ENCODE results near the gene PIM2.
"Not testable (repeated sequence)": the region's sequence is repeated elsewhere in the genome, so short reads cannot be mapped to it uniquely, and the experiment has no call there.

Gene PIM2

DNA sequence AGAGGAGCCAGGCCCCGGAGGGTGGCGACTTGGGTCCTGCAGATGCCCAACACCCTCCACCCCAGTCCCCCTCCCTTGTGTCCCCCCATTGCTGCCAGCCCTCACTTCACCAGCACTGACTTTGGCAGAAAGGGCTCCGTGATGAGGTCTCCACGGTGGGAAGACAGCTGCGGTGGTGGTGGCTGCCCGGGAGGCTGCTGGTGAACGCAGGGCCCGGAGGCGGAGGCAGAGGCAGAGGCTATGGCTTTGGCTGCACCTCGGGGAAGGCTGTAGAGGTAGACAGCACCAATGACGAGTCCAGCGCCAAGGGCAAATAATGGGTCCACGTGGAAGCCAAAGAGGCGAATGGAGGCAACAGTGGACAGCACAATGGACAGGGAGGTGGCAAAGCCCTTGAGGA, 14.2 kb downstream of the PIM2 start:
- no peak for DNase-seq

- DNase-seq: no peak
Observed at GRCh38 chrX:48904180-48904579, 14.6 kb downstream of the PIM2 start.

GRCh38 chrX:48903290-48903689, 15.5 kb downstream of the PIM2 start:
- no peak for DNase-seq

DNA sequence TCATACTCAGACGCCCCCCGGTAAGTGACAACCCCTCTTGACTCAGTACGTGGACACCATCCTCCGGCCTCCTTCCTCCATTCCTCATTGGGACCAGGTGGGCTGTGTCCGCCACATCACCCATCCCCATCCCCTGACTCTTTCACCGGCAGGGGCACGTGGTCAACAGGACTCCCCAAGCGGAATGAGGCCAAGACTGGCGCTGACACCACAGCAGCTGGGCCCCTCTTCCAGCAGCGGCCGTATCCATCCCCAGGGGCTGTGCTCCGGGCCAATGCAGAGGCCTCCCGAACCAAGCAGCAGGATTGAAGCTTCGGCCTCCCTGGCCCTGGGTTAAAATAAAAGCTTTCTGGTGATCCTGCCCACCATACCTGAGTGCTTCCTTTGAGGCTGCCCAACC, 16.0 kb downstream of the PIM2 start:
- DNase-seq: no peak

DNA sequence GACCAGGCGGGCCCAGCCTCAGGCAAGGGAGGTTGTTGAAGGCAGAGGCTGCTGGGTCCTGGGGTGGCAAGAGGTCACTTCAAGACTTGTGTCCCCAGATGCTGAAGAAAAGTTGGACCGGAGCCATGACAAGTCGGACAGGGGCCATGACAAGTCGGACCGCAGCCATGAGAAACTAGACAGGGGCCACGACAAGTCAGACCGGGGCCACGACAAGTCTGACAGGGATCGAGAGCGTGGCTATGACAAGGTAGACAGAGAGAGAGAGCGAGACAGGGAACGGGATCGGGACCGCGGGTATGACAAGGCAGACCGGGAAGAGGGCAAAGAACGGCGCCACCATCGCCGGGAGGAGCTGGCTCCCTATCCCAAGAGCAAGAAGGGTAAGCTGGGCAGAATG, 16.7 kb downstream of the PIM2 start:
- no peak for DNase-seq

DNA sequence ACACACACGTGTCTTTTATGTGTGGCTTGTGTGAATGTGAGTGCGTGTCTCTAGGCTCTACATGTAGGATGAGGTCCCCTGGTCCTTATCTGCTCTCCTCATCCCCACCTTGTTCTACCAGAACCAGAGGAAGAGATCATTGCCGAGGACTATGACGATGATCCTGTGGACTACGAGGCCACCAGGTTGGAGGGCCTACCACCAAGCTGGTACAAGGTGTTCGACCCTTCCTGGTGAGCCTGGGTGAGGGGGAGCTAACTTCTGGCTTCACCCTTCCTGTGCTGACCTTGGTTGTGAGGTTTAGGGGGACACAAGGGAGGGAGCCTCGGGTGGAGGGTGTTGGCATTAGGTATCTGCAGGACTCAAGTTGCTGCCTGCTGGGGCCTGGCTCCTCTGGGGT, 17.8 kb downstream of the PIM2 start:
- no peak for DNase-seq

DNA sequence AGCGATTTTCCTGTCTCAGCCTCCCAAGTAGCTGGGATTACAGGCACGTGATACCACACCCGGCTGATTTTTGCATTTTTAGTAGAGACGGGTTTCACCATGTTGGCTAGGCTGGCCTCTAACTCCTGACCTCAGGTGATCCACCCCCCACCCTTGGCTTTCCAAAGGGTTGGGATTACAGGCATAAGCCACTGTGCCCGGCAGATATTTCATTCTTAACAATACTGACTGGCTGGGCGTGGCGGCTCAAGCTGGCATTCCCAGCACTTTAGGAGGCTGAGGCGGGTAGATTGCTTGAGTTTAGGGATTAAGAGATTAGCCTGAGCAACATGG, 19.8 kb downstream of the PIM2 start:
- DNase-seq: no peak

- peak; percentile 97 for DNase-seq
Observed at GRCh38 chrX:48897625-48898306, 21.1 kb downstream of the PIM2 start, which contains the start of the genes PQBP1 and TIMM17B. Gene PQBP1, plus strand, starts transcription at chrX:48897930. Its CDS starts 580 bp downstream, at chrX:48898510. Gene TIMM17B, minus strand, starts transcription at chrX:48897768. Its CDS starts 19 bp downstream, at chrX:48897749.

- peak; percentile 84 for DNase-seq
Observed at GRCh38 chrX:48897157-48897624, 21.6 kb downstream of the PIM2 start.

DNA sequence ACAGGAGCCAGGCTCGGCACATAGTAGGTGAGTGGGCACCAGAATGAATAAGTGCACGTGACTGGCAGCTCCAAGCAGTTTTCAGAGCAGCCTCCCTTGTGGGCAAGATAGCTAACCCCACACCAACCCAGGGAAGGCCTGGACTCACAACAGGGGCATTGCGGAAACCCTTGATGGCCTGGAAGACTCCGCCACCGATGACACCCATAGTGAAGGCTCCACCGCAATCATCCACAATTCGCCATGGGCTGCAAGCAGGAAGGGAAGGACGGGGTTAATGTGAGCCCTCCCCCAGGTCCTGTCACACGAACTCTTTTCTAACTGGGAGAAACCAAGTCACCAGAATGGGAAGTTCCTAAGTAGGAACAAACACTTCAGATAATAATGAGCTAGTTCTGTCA, 22.2 kb downstream of the PIM2 start:
- DNase-seq: no peak

GRCh38 chrX:48894891-48895290, 23.9 kb downstream of the PIM2 start:
- DNase-seq: no peak

DNA sequence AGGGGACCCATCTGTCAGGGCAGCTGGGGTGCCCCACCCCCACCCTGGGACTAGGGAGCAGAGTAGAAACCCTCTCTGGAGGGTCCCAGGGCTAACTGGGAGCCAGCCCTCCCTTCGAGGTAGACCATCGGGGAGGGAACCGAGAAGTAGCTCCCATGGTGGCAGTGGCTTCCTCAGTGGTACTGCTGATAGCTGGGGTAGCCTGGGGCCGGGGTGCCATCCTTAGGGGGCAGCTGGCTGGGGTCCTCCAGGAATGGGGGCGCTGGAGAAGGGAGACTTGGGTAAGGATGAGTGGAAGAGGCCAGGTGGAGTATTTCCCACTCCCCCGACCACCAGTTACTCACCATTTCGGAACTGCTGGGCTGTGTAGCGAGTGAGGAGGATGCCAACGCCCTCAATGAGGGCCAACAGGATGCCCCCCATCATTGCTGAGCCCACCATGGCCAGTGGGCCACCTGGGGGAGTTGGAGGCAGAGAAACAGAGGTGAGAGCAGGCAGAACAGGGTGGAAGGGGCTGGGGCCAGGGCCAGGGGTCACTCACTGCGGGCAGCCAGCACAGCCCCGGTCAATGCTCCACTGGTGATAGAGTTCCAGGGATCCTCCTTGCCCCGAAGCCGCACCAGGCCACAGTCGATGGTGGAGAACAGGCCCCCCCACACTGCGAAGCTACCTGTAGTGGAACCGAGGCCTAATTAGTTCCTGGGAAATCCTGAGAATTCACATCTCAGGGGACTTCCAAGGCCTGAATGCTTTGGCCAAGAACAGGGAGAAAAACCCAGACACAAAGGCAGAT, 25.1 kb downstream of the PIM2 start:
- no peak for DNase-seq

DNA sequence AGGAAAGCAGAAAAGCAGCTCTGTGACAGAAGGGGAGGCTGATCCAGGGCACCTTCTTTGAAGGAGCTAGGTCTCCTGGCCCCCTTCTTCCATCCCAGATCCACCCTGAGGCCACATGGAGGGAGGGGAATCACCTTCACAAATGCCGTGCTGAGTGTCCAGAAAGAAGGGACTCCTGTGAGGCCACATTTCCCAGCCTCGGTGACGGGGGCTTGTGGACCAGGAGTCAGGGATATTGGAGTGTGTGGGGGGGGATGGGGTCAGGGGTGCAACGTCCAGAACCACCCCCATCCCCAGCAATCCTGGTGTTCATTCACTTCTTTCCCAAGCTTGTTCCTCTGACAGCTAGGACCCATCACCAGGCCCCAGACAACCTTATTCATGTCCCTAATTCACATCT, 25.9 kb downstream of the PIM2 start:
- no peak for DNase-seq

GRCh38 chrX:48891402-48892288, 27.2 kb downstream of the PIM2 start:
- DNase-seq: peak; percentile 88

GRCh38 chrX:48890934-48891401, 27.9 kb downstream of the PIM2 start:
- peak; percentile 35 for DNase-seq

DNA sequence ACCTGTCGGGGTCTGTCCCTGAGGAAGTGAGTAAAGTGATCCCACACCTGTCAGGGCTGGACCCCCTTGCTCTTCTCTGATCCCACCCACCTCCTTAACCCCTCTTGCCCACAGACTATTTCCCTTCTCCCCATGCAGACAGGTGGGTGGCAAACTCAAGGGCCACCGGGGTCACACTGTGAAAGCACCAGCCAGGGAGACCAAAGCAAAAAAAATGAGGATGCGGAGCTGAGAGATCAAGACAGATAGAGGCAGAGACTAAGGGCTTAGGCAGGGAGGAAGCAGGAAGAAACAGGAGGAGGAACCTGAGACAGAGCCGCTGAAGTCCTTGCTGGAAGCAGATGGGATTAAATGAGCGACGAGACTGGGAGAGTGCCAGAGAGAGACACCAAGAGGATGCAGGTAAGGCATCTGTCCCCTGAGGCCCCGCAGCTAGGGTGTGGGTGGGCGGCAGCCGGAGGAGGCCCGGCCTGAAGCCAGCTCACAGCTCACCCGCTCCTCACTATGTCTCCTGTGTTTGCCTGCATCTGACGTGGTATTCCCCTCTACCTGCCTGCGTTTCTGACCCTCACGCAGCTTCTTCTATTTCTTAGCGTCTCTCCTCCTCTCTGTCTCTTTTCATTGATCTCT, 28.4 kb downstream of the PIM2 start:
- no peak for DNase-seq

GRCh38 chrX:48886586-48886985, 32.2 kb downstream of the PIM2 start:
- DNase-seq: not testable (repeated sequence)

DNA sequence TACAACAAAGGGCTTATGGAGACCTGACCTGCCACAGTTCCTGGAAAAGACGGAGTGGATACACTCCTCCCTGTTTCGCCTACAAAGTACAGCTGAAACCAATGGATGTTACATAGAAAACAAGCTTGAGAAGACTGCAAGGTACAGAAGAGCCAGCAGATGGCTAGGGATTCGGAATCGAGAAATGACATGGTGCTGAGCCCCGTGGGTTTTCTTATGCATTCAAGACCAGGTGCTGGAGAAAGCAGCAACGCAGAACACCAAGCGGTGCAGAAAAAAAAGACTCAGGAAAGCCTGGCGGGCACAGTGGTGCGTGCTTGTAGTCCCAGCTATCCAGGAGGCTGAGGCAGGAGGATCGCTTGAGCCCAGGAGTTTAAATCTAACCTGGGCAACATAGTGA, 35.1 kb downstream of the PIM2 start:
- no peak for DNase-seq

DNA sequence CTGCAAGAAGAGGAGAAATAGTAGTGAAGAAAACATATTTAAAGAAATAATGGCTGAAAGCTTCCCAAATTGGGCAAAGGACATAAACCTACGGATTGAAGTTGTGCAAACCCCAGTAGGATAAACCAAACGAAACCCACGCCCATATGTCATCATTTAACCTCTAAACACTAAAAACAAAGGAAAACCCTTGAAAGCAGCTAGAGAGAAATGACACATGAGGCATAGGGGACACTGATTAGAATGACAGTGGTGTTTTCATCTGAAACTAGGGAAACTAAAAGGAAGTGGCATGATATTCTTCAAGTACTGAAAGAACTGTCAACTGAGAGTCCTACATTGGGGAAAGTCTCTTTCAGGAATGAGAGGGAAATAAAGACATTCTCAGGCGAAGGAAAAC, 41.9 kb downstream of the PIM2 start:
- not testable (repeated sequence) for DNase-seq

- not testable (repeated sequence) for DNase-seq
Observed at GRCh38 chrX:48872017-48872416, 46.8 kb downstream of the PIM2 start.

DNA sequence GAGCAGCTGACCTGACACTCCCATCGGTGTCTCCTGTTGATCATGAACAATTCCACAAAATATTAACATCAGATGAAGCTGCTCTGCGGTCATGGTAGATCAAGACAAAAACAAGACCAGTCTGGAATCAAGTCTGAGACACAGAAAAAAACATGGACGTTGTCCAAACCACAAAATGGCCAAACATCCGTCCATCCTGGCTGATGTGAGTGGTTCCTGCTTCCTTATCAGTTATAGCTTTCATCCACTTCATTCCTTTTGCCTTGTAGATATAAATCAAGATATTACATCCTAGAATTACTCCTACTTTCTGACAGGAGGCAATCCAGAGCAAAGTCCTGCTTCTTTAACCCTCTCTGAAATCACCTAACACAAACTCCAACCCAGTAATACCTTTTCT, 54.6 kb downstream of the PIM2 start:
- DNase-seq: no peak

All from NCI-H345 (cell line).